Measurements from ENCODE around the gene TOPORS.

- TF ChIP-seq POLR2A (IDR thresholded peaks at IDR 0.05) (no peak), CTCF (IDR thresholded peaks at IDR 0.05) (no peak)
Measured at GRCh38 chr9:32584784-32585183, 32.4 kb upstream of the TOPORS start.
